Measurements from ENCODE around the gene SEMA4D. TPM values are rescaled to one million over a fixed set of nuclear protein-coding genes. Genes with fewer than 3 reads are reported as not detected.
A peak's percentile ranks its signal among the peaks of the same experiment; 100 is the strongest.
"Not testable (repeated sequence)": the region's sequence is repeated elsewhere in the genome, so short reads cannot be mapped to it uniquely, and the experiment has no call there.

SEMA4D gene
- total RNA-seq, 4 donors from 2014 or later = 23.6 to 77.0 (median 41.3) TPM

GRCh38 chr9:89482056-89482851, 15.7 kb downstream of the SEMA4D start:
- H3K9me3 ChIP-seq = no peaks in the 10 kb centered on the region
- H3K36me3 ChIP-seq = no peaks in the 10 kb centered on the region
- DNase-seq (peak in 1 of 2 donors; percentile 43), ATAC-seq (peak; percentile 14 to 28)
- no peaks in the 10 kb centered on the region for H3K27me3 ChIP-seq
- H3K4me3 ChIP-seq = peak overlapping the region; percentile 30 to 38 (median 30)
- peaks cover 71 to 75% of the 10 kb centered on the region in 2 donors for H3K4me1 ChIP-seq
- intact Hi-C loops (cut with DNase I; ENCODE audit: low total_unique reads) (loop anchor here (2.0 to 10.0 kb wide), 3 partner anchors 41 to 403 kb away; no protein-coding TSS in a partner anchor), in situ Hi-C loops (cut with MboI; ENCODE audit: low sequenced_read_pairs in 4 of 4) (loop anchor here in 1 of 4 donors (10.0 kb wide), 1 partner anchor 63 kb away; no protein-coding TSS in a partner anchor)
- TF ChIP-seq POLR2A (IDR thresholded peaks at IDR 0.05) = no peak
- TF ChIP-seq, protein P1, sequence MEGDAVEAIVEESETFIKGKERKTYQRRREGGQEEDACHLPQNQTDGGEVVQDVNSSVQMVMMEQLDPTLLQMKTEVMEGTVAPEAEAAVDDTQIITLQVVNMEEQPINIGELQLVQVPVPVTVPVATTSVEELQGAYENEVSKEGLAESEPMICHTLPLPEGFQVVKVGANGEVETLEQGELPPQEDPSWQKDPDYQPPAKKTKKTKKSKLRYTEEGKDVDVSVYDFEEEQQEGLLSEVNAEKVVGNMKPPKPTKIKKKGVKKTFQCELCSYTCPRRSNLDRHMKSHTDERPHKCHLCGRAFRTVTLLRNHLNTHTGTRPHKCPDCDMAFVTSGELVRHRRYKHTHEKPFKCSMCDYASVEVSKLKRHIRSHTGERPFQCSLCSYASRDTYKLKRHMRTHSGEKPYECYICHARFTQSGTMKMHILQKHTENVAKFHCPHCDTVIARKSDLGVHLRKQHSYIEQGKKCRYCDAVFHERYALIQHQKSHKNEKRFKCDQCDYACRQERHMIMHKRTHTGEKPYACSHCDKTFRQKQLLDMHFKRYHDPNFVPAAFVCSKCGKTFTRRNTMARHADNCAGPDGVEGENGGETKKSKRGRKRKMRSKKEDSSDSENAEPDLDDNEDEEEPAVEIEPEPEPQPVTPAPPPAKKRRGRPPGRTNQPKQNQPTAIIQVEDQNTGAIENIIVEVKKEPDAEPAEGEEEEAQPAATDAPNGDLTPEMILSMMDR (IDR thresholded peaks at IDR 0.05 in 4 of 5, conservative IDR thresholded peaks at IDR 0.05 in 1 of 5) = no peak
- peak overlapping the region; percentile 89 to 95 (median 92) for H3K27ac ChIP-seq

- Histone ChIP-seq H3K27ac (peak overlapping the region; percentile 89 to 95 (median 92)), H3K4me3 (peak overlapping the region in 1 of 4 donors; percentile 30), H3K27me3 (no peaks in the 10 kb centered on the region), H3K4me1 (peaks cover 75% of the 10 kb centered on the region in 2 donors), H3K9me3 (no peaks in the 10 kb centered on the region), H3K36me3 (no peaks in the 10 kb centered on the region)
- no peak for ATAC-seq
- TF ChIP-seq, protein P1 (IDR thresholded peaks at IDR 0.05 in 4 of 5, conservative IDR thresholded peaks at IDR 0.05 in 1 of 5) = no peak
- no peak for TF ChIP-seq POLR2A (IDR thresholded peaks at IDR 0.05)
- no peak for DNase-seq
- in situ Hi-C loops (cut with MboI; ENCODE audit: low sequenced_read_pairs in 4 of 4) (loop anchor here in 1 of 4 donors (10.0 kb wide), 1 partner anchor 63 kb away; no protein-coding TSS in a partner anchor), intact Hi-C loops (cut with DNase I; ENCODE audit: low total_unique reads) (loop anchor here (10.0 kb wide), 1 partner anchor 403 kb away; no protein-coding TSS in a partner anchor)
These were observed 16.4 kb downstream of the SEMA4D start for GRCh38 chr9:89481538-89481915.

DNA sequence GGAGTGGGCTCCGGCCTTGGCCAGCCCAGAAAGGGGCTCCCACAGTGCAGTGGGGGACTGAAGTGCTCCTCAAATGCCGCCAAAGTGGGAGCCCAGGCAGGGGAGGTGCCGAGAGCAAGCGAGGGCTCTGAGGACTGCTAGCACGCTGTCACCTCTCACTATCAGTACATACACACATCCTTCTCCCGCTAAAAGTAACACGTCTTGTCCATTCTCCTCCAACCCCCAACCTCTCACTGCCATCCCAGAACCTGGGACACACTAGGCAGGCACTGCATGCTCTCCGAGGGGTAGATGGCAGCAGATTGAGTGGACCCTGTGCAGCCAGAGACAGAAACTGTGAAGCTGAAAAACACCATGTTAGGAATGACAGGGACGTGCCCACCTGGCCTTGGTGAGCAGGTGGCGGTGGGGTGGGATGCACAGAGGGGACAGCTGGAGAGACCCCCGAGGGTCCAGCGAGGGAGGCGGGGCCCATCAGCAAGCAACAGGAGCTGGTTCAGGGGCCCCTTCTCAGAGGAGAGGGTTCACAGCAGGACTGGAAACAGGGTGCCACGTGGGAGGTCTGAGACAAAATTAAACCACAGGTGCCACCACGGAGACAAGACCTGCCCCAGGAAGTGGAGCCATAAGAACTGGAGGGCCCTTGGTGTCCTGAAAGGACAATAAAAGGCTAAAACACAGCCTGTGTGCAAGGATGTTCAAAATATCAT, 16.9 kb downstream of the SEMA4D start:
- in situ Hi-C loops (cut with MboI; ENCODE audit: low sequenced_read_pairs in 4 of 4) (loop anchor here in 1 of 4 donors (10.0 kb wide), 1 partner anchor 64 kb away; no protein-coding TSS in a partner anchor), intact Hi-C loops (cut with DNase I; ENCODE audit: low total_unique reads) (loop anchor here (10.0 kb wide), 1 partner anchor 404 kb away; no protein-coding TSS in a partner anchor)
- peak overlapping the region; percentile 89 to 95 (median 92) for H3K27ac ChIP-seq
- H3K36me3 ChIP-seq = no peaks in the 10 kb centered on the region
- peaks cover 72 to 80% of the 10 kb centered on the region in 2 donors for H3K4me1 ChIP-seq
- ATAC-seq (no peak), DNase-seq (no peak)
- no peak overlapping the region for H3K4me3 ChIP-seq
- no peaks in the 10 kb centered on the region for H3K9me3 ChIP-seq
- H3K27me3 ChIP-seq = no peaks in the 10 kb centered on the region
- TF ChIP-seq, protein P1 (IDR thresholded peaks at IDR 0.05 in 4 of 5, conservative IDR thresholded peaks at IDR 0.05 in 1 of 5) = no peak
- no peak for TF ChIP-seq POLR2A (IDR thresholded peaks at IDR 0.05)

DNA sequence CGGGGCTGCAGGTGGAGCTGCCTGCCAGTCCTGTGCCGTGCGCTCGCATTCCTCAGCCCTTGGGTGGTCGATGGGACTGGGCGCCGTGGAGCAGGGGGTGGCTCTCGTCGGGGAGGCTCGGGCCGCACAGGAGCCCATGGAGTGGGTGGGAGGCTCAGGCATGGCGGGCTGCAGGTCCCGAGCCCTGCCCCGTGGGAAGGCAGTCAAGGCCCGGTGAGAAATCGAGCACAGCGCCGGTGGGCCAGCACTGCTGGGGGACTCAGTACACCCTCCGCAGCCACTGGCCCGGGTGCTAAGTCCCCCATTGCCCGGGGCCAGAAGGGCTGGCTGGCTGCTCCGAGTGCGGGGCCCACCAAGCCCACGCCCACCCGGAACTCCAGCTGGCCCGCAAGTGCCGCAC, 17.5 kb downstream of the SEMA4D start:
- Histone ChIP-seq H3K4me1 (peaks cover 73 to 85% of the 10 kb centered on the region in 2 donors), H3K27ac (peak overlapping the region; percentile 89 to 95 (median 92))
- H3K4me3 ChIP-seq, H3K36me3 ChIP-seq, ATAC-seq, H3K9me3 ChIP-seq, H3K27me3 ChIP-seq, DNase-seq: not testable (repeated sequence)
- in situ Hi-C loops (cut with MboI; ENCODE audit: low sequenced_read_pairs in 4 of 4) = loop anchor here in 1 of 4 donors (10.0 kb wide), 1 partner anchor 64 kb away; no protein-coding TSS in a partner anchor
- intact Hi-C loops (cut with DNase I; ENCODE audit: low total_unique reads) = loop anchor here (10.0 kb wide), 1 partner anchor 404 kb away; no protein-coding TSS in a partner anchor

GRCh38 chr9:89479669-89480011, 18.3 kb downstream of the SEMA4D start:
- not testable (repeated sequence) for DNase-seq, H3K9me3 ChIP-seq, H3K36me3 ChIP-seq, H3K4me3 ChIP-seq, ATAC-seq, H3K27me3 ChIP-seq
- H3K27ac ChIP-seq = peak overlapping the region in 2 of 4 donors; percentile 1 to 67
- in situ Hi-C loops (cut with MboI; ENCODE audit: low sequenced_read_pairs in 4 of 4) (loop anchor here in 1 of 4 donors (10.0 kb wide), 1 partner anchor 65 kb away; no protein-coding TSS in a partner anchor), intact Hi-C loops (cut with DNase I; ENCODE audit: low total_unique reads) (loop anchor here (10.0 kb wide), 1 partner anchor 405 kb away; no protein-coding TSS in a partner anchor)
- peaks cover 66 to 82% of the 10 kb centered on the region in 2 donors for H3K4me1 ChIP-seq

Data from gastrocnemius medialis (tissue), 4 donors.